Gastroesophageal sphincter (tissue), 3 donors: ENCODE data around the gene GSK3B.

Experiments used
- CTCF ChIP-seq, 4 experiments: fragments of 200-600 bp in 2 of 4; fragments of 450-650 bp in 2 of 4; sonication (generic) in 1 of 4; IDR thresholded peaks; one replicate each; pipeline ENCODE4 v1.5.1; 2017 to 2019; ENCODE audit warnings: antibody characterized with exemption in 4 of 4, mild to moderate bottlenecking in 2 of 4, moderate library complexity in 2 of 4
- EP300 ChIP-seq: sonication (generic); formaldehyde crosslinking; IDR thresholded peaks from one replicate; pipeline ENCODE4 v1.6.1; 2017; ENCODE audit warnings: antibody characterized with exemption, mild to moderate bottlenecking
- POLR2A ChIP-seq, 2 donors: fragments of 450-650 bp; IDR thresholded peaks; one replicate each; pipeline ENCODE4 v1.6.1; 2017; ENCODE audit warnings: antibody characterized with exemption in 2 of 2, mild to moderate bottlenecking in 2 of 2, moderate library complexity in 1 of 2

DNA sequence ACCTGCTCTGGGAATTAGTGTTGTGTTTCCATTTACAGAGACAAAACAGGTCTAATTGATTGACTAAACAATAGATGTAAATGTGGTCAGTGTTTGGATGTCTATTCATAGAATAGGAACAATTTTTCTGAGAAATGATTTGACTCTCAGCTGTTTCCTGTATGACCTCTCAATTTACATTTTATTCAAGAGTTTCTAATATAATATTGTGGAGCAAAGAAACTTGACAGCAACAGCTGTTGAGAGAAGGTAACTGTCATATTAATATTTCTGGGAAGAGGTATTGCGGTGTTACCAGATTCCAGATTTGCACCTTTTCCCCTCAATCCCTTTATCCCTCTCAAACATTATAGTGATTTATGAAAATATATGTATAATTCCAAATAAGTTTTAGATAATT is 316.1 kb downstream of the GSK3B start:
- no peak for TF ChIP-seq CTCF (IDR thresholded peaks at IDR 0.05)
- TF ChIP-seq POLR2A (IDR thresholded peaks at IDR 0.05) = no peak
- TF ChIP-seq EP300 = no peak
